ENCODE results near the gene ITGBL1.

ITGBL1 gene

GRCh38 chr13:101408992-101409656, 43.4 kb upstream of the ITGBL1 start:
- no peaks in the 10 kb centered on the region for H3F3A ChIP-seq (ENCODE audit: insufficient read depth, low read length)
- no peak overlapping the region for H3K4me3 ChIP-seq (ENCODE audit: low read depth, low read length, poor library complexity, severe bottlenecking)
- H3K4me2 ChIP-seq (ENCODE audit: low read length): no peak overlapping the region
- H3K9me2 ChIP-seq (ENCODE audit: low read depth, low read length): no peaks in the 10 kb centered on the region
- no peaks in the 10 kb centered on the region for H3K27me3 ChIP-seq (ENCODE audit: insufficient read depth, low read length)
- no peaks in the 10 kb centered on the region for H3K79me2 ChIP-seq (ENCODE audit: insufficient read depth, low read length)
- no peak for TF ChIP-seq CTCF (IDR thresholded peaks at IDR 0.05; ENCODE audit: low read length)
- TF ChIP-seq EZH2 (IDR thresholded peaks at IDR 0.05; ENCODE audit: borderline replicate concordance, low read length): no peak
- H3K27ac ChIP-seq (ENCODE audit: low read depth, low read length, poor library complexity, severe bottlenecking): no peak overlapping the region
- H3K9ac ChIP-seq (ENCODE audit: low read length): no peak overlapping the region
- no peaks in the 10 kb centered on the region for H4K20me1 ChIP-seq (ENCODE audit: insufficient read depth, low read length)
- H3K9me3 ChIP-seq (ENCODE audit: low read length): no peaks in the 10 kb centered on the region
- H2AFZ ChIP-seq (ENCODE audit: low read length): no peak overlapping the region
- no peaks in the 10 kb centered on the region for H3K4me1 ChIP-seq (ENCODE audit: insufficient read depth, low read length, severe bottlenecking)
- no peaks in the 10 kb centered on the region for H3K36me3 ChIP-seq (ENCODE audit: insufficient read depth, low read length)

- Histone ChIP-seq H3K9me3 (ENCODE audit: low read length) (no peaks in the 10 kb centered on the region), H3K4me1 (ENCODE audit: insufficient read depth, low read length, severe bottlenecking) (no peaks in the 10 kb centered on the region), H3K27me3 (ENCODE audit: insufficient read depth, low read length) (no peaks in the 10 kb centered on the region), H3K36me3 (ENCODE audit: insufficient read depth, low read length) (no peaks in the 10 kb centered on the region), H3K79me2 (ENCODE audit: insufficient read depth, low read length) (no peaks in the 10 kb centered on the region), H3K9me2 (ENCODE audit: low read depth, low read length) (no peaks in the 10 kb centered on the region), H3K9ac (ENCODE audit: low read length) (no peak overlapping the region), H3F3A (ENCODE audit: insufficient read depth, low read length) (no peaks in the 10 kb centered on the region), H4K20me1 (ENCODE audit: insufficient read depth, low read length) (no peaks in the 10 kb centered on the region), H3K4me3 (ENCODE audit: low read depth, low read length, poor library complexity, severe bottlenecking) (no peak overlapping the region), H2AFZ (ENCODE audit: low read length) (no peak overlapping the region), H3K27ac (ENCODE audit: low read depth, low read length, poor library complexity, severe bottlenecking) (no peak overlapping the region), H3K4me2 (ENCODE audit: low read length) (no peak overlapping the region)
- no peak for TF ChIP-seq CTCF (IDR thresholded peaks at IDR 0.05; ENCODE audit: low read length)
- no peak for TF ChIP-seq EZH2 (IDR thresholded peaks at IDR 0.05; ENCODE audit: borderline replicate concordance, low read length)
These were observed 40.4 kb upstream of the ITGBL1 start for GRCh38 chr13:101412076-101412475.

- H3K27ac ChIP-seq (ENCODE audit: low read depth, low read length, poor library complexity, severe bottlenecking): no peak overlapping the region
- no peaks in the 10 kb centered on the region for H4K20me1 ChIP-seq (ENCODE audit: insufficient read depth, low read length)
- H3K27me3 ChIP-seq (ENCODE audit: insufficient read depth, low read length): no peaks in the 10 kb centered on the region
- no peak for TF ChIP-seq EZH2 (IDR thresholded peaks at IDR 0.05; ENCODE audit: borderline replicate concordance, low read length)
- no peak for TF ChIP-seq CTCF (IDR thresholded peaks at IDR 0.05; ENCODE audit: low read length)
- H3K4me3 ChIP-seq (ENCODE audit: low read depth, low read length, poor library complexity, severe bottlenecking): no peak overlapping the region
- no peaks in the 10 kb centered on the region for H3K36me3 ChIP-seq (ENCODE audit: insufficient read depth, low read length)
- no peaks in the 10 kb centered on the region for H3F3A ChIP-seq (ENCODE audit: insufficient read depth, low read length)
- no peak overlapping the region for H3K4me2 ChIP-seq (ENCODE audit: low read length)
- H3K4me1 ChIP-seq (ENCODE audit: insufficient read depth, low read length, severe bottlenecking): no peaks in the 10 kb centered on the region
- H3K79me2 ChIP-seq (ENCODE audit: insufficient read depth, low read length): no peaks in the 10 kb centered on the region
- H3K9me2 ChIP-seq (ENCODE audit: low read depth, low read length): no peaks in the 10 kb centered on the region
- H3K9me3 ChIP-seq (ENCODE audit: low read length): no peaks in the 10 kb centered on the region
- no peak overlapping the region for H3K9ac ChIP-seq (ENCODE audit: low read length)
- H2AFZ ChIP-seq (ENCODE audit: low read length): no peak overlapping the region
These were observed 36.9 kb upstream of the ITGBL1 start for GRCh38 chr13:101415358-101416174.
